HepG2 (cell line): Measurements from ENCODE around the gene RLN3. TPM values are rescaled to one million over a fixed set of nuclear protein-coding genes. Genes with fewer than 3 reads are reported as not detected.

ENCODE experiments used
- ATAC-seq: fragments of 200-7000 bp; cut with Tn5 transposase; 3 replicates; pipeline ENCODE4 v1.9.1; 2020; ENCODE audit warnings: mild to moderate bottlenecking, moderate library complexity
- BruUV-seq: library from RNA; stranded (reverse); fragments of 400-500 nt; replicated peaks from 2 replicates; lab custom pipeline; 2021; lab: Mats Ljungman, UMichigan
- CTCF ChIA-PET: fragments of 300-600 bp; formaldehyde crosslinking; extraction: SDS; loops from one replicate; lab custom pipeline; 2021; ENCODE audit warnings: low total read pairs, inconsistent platforms, low intra/inter-chr PET ratio; lab: Yijun Ruan, JAX
- POLR2A ChIA-PET: fragments of 350-600 bp; sonication (Branson Sonifier 250); formaldehyde crosslinking; loops from one replicate; lab custom pipeline; 2020; ENCODE audit warnings: antibody characterized with exemption, inconsistent platforms; lab: Yijun Ruan, JAX
- DNase-seq: peaks from one replicate; pipeline ENCODE4 v3.0.0-alpha.2; 2015; ENCODE audit warnings: low spot score
- FAIRE-seq: peaks from 3 replicates; lab custom pipeline; 2011; peaks lifted over from hg19 to GRCh38; lab: Jason Lieb, UNC
- H2AFZ ChIP-seq: one replicate; pipeline ENCODE4 v1.6.1; 2011; ENCODE audit warnings: low read length, inconsistent platforms
- H3K27ac ChIP-seq: fragments of 300-600 bp; 3 replicates; pipeline ENCODE4 v1.8.0; 2011; ENCODE audit warnings: mixed run types, mild to moderate bottlenecking, mixed read lengths, low read length, inconsistent platforms; ENCODE audit not compliant: insufficient read depth; ENCODE audit errors: extremely low read length
- H3K27me3 ChIP-seq, 2 experiments: fragments of 200-600 bp in 1 of 2; 2 replicates in 1 of 2; 3 replicates in 1 of 2; pipeline versions ENCODE4 v1.6.0 to v1.8.0; 2011; ENCODE audit warnings: low read length in 2 of 2, mild to moderate bottlenecking in 2 of 2, moderate library complexity in 2 of 2, inconsistent platforms in 1 of 2; ENCODE audit not compliant: insufficient read depth in 2 of 2, control insufficient read depth in 1 of 2
- H3K36me3 ChIP-seq, 2 experiments: fragments of 200-600 bp in 1 of 2; replicated peaks in 1 of 2; 2 replicates in 1 of 2; 3 replicates in 1 of 2; pipeline versions ENCODE4 v1.5.1 to v1.8.0; 2011; ENCODE audit warnings: low read length in 2 of 2, inconsistent platforms in 1 of 2; ENCODE audit not compliant: insufficient read depth in 2 of 2, control insufficient read depth in 1 of 2
- H3K4me1 ChIP-seq: 2 replicates; pipeline ENCODE4 v1.5.1; 2012; ENCODE audit warnings: low read length, inconsistent platforms; ENCODE audit not compliant: insufficient read depth
- H3K4me2 ChIP-seq: 2 replicates; pipeline ENCODE4 v1.6.0; 2011; ENCODE audit warnings: low read depth, low read length, inconsistent platforms
- H3K4me3 ChIP-seq, 3 experiments: fragments of 200-600 bp in 1 of 3; sonication (generic), shearing (Covaris generic) in 1 of 3; replicated peaks in 1 of 3; 2 replicates each; pipeline ENCODE4 v1.5.1; 2011 to 2016; ENCODE audit warnings: low read length in 3 of 3, inconsistent platforms in 2 of 3, low read depth in 2 of 3, mild to moderate bottlenecking in 2 of 3, control low read depth in 1 of 3, mixed read lengths in 1 of 3; ENCODE audit not compliant: insufficient read depth in 1 of 3
- H3K79me2 ChIP-seq: one replicate; pipeline ENCODE4 v1.6.1; 2011; ENCODE audit warnings: low read length, inconsistent platforms; ENCODE audit not compliant: insufficient read depth
- H3K9ac ChIP-seq: 2 replicates; pipeline ENCODE4 v1.6.0; 2011; ENCODE audit warnings: mild to moderate bottlenecking, low read depth, low read length, inconsistent platforms; ENCODE audit not compliant: insufficient read depth
- H3K9me3 ChIP-seq: 2 replicates; pipeline ENCODE4 v1.5.1; 2012; ENCODE audit warnings: mild to moderate bottlenecking, low read length
- H4K20me1 ChIP-seq: 2 replicates; pipeline ENCODE4 v1.6.0; 2011; ENCODE audit warnings: inconsistent platforms, mild to moderate bottlenecking, low read length, moderate library complexity; ENCODE audit not compliant: insufficient read depth
- CHD2 ChIP-seq: IDR thresholded peaks from 2 replicates; pipeline ENCODE4 v1.6.1; 2011; ENCODE audit warnings: low read depth, low read length, improper control_type of control experiment
- GLI4 ChIP-seq: sonication (generic); formaldehyde crosslinking; IDR thresholded peaks from 2 replicates; pipeline ENCODE4 v1.5.1; 2020; ENCODE audit warnings: missing genetic modification reagents, mild to moderate bottlenecking, moderate library complexity, borderline replicate concordance
- GPN1 ChIP-seq: sonication (generic); formaldehyde crosslinking; IDR thresholded peaks from 2 replicates; pipeline ENCODE4 v1.5.1; 2020; ENCODE audit warnings: missing genetic modification reagents, borderline replicate concordance
- LCORL ChIP-seq, 2 experiments: fragments of 450-650 bp in 1 of 2; sonication (generic) in 1 of 2; formaldehyde crosslinking in 1 of 2; IDR thresholded peaks; 2 replicates each; pipeline versions ENCODE4 v1.5.0 to v1.6.1; 2017 to 2020; ENCODE audit warnings: antibody characterized with exemption in 1 of 2, missing genetic modification reagents in 1 of 2
- MXD4 ChIP-seq: IDR thresholded peaks from 2 replicates; pipeline ENCODE4 v1.6.1; 2016; ENCODE audit warnings: mild to moderate bottlenecking, missing biosample characterization, missing genetic modification reagents
- MYC ChIP-seq: sonication (generic); formaldehyde crosslinking; IDR thresholded peaks from 2 replicates; pipeline ENCODE4 v1.9.0; 2021; ENCODE audit warnings: missing genetic modification reagents, borderline replicate concordance
- SIN3A ChIP-seq: IDR thresholded peaks from 2 replicates; pipeline ENCODE4 v1.6.1; 2011; ENCODE audit warnings: low read depth, mild to moderate bottlenecking, control low read depth, low read length, borderline replicate concordance
- TSC22D2 ChIP-seq: sonication (generic); formaldehyde crosslinking; IDR thresholded peaks from 2 replicates; pipeline ENCODE4 v1.5.1; 2020; ENCODE audit warnings: missing genetic modification reagents, mild to moderate bottlenecking, borderline replicate concordance
- ZNF564 ChIP-seq: sonication (generic); formaldehyde crosslinking; IDR thresholded peaks from 2 replicates; pipeline ENCODE4 v1.8.1; 2023; ENCODE audit warnings: mild to moderate bottlenecking, missing genetic modification reagents
- WGBS: methylation state at CpG from one replicate; pipeline ENCODE4 v1.1.6; 2017; ENCODE audit warnings: low lambda C conversion rate; 5-methylcytosine and 5-hydroxymethylcytosine counted together
- in situ Hi-C: cut with HindIII; loops from 2 replicates; pipeline ENCODE4 v1.10.0; 2017; ENCODE audit warnings: low pct_unique_long_range_greater_than_20kb; ENCODE audit not compliant: extremely low pct_ligation_motif_present
- intact Hi-C: fragments of 100-400 bp; cut with micrococcal nuclease; formaldehyde crosslinking; loops from one replicate; pipeline ENCODE4 v1.10.0; 2022; ENCODE audit not compliant: unreplicated experiment
- polyA plus RNA-seq, 8 experiments: library from polyadenylated mRNA; depleted of rRNA in 3 of 8; stranded (reverse) in 7 of 8; unstranded in 1 of 8; fragments of >200 nt; fragmentation: Illumina TruSeq in 4 of 8; extraction: Trizol in 4 of 8; gene quantifications; 2 replicates each; pipeline versions ENCODE4 v1.2.1 to v1.2.3, GENCODE V29; 2011 to 2016; ENCODE audit warnings: low read depth in 4 of 8, missing spikeins in 1 of 8, mixed read lengths in 1 of 8; ENCODE audit not compliant: insufficient read depth in 1 of 8
- total RNA-seq, 5 experiments: library from RNA; depleted of rRNA; stranded (reverse); fragments of >200 nt; fragmentation: Illumina TruSeq; extraction: Trizol; gene quantifications; 2 replicates each; pipeline ENCODE4 v1.2.3, GENCODE V29; 2016; ENCODE audit warnings: low read depth in 1 of 5
- TF ChIP-seq, protein P1 (sequence below): sonication (generic); formaldehyde crosslinking; IDR thresholded peaks from 2 replicates; pipeline ENCODE4 v1.9.0; 2022; ENCODE audit warnings: low read depth, missing genetic modification reagents
- TF ChIP-seq, protein P2 (sequence below): conservative IDR thresholded peaks from 2 replicates; pipeline ENCODE4 v1.6.1; 2018; ENCODE audit warnings: missing genetic modification reagents
- TF ChIP-seq, protein P3 (sequence below): IDR thresholded peaks from 2 replicates; pipeline ENCODE4 v1.6.1; 2012; ENCODE audit warnings: inconsistent platforms

The RLN3 gene
- total and polyA plus RNA-seq, 2 of the 13 experiments (the other 11 are each of a cell fraction or from before 2014, with no cell fraction given) = not detected

DNA sequence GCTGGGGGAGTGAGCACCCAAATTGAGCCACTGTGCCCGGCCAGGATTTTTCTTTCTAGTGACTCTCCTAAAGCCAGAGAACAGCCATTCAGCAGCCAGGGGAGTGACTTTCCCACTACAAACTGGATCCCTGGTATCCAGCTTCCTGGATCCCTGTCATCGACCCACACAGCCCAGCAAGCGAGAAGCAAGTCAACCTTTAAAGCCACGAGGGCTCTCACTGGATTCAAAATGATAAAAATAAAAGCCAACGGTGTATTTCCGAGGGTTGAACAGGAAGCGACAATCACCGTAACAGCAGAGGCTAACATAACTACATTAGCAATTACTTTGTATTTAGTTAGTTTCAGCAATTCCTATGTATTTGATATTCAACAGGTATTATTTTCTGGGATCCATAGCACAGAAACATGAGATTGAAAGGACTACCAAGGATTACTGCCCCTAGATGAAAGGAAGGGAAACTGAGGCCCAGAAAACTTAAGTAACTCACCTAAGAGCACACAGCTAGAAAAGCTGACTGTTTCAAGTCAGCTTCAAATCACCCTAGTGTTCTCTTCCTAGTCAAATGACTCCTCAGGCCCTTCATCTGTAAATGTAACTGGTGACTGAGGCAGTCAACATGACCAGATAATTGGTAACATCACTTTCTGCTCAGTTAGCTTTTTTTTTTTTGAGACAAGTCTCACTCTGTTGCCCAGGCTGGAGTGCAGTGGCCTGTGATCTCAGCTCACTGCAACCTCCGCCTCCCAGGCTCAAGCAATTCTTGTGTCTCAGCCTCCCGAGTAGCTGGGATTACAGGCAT lies 24.5 kb upstream of the RLN3 start:
- ATAC-seq = no peak
- H3K27ac ChIP-seq = peak overlapping the region; percentile 13
- DNase-seq = no peak
- 93% methylated on average over 10 of the region's 10 CpGs for WGBS
- H3K9ac ChIP-seq = no peak overlapping the region
- no peaks in the 10 kb centered on the region; a peak in 1 of 5 replicates for H3K27me3 ChIP-seq
- peaks cover 19% of the 10 kb centered on the region for H3K4me1 ChIP-seq
- H3K36me3 ChIP-seq = no peaks in the 10 kb centered on the region; a peak in 1 of 5 replicates
- CTCF ChIA-PET = no interaction called here
- H2AFZ ChIP-seq = no peak overlapping the region
- TF ChIP-seq ZNF564 (CRISPR knock-in tag) (no peak), GLI4 (no peak), CHD2 (no peak), GPN1 (CRISPR knock-in tag) (no peak), TSC22D2 (CRISPR knock-in tag) (no peak)
- H3K79me2 ChIP-seq = peaks cover 5% of the 10 kb centered on the region
- POLR2A ChIA-PET = no interaction called here
- intact Hi-C loops (no loop called here), in situ Hi-C loops (no loop called here)
- no peak overlapping the region for H3K4me3 ChIP-seq
- H3K9me3 ChIP-seq = no peaks in the 10 kb centered on the region
- no peak for FAIRE-seq
- no TSS peak for BruUV-seq
- H3K4me2 ChIP-seq = no peak overlapping the region
- H4K20me1 ChIP-seq = no peaks in the 10 kb centered on the region; the same call in 1 of the 2 replicates

DNA sequence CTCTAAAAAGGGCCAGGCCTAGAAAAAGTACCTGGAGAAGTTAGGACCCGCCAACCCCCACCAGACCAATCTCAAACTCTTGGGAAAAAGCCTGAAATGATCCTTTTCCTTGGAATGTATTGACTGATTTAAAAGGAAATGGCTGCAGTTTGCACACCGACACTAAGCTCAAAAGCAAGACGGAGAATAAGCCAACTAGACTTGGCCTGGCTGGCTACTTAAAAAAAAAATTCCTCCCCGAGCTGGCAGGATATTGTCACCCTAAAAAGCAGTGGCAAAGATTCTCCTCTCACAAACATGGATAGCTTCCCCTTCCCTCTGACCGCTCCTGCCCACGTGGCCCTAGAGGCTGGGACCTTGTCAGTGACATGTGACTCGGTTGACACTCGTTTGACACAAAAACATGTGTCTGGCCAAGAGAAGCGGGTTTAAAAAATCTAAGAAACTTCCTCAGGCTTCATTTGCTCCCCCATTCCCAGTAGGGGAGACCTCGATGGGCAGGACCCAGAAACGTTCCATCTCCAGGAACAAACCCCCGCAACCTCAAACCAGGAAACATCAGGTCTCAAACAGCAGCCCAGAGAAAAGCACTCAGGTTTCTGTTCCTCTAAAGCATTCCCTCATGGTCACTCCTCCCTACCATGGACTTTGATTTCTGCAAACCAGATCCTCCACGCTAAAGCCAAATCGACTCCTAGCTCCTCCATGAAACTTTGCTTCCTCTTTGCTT lies 23.2 kb upstream of the RLN3 start:
- H3K4me2 ChIP-seq = peak overlapping the region; percentile 71
- no peaks in the 10 kb centered on the region; a peak in 1 of 5 replicates for H3K27me3 ChIP-seq
- H3K36me3 ChIP-seq = no peaks in the 10 kb centered on the region; a peak in 1 of 5 replicates
- peaks cover 19% of the 10 kb centered on the region for H3K4me1 ChIP-seq
- H3K79me2 ChIP-seq = peaks cover 5% of the 10 kb centered on the region
- no peaks in the 10 kb centered on the region; the same call in 1 of the 2 replicates for H4K20me1 ChIP-seq
- POLR2A ChIA-PET = no interaction called here
- WGBS = 38% methylated on average over 14 of the region's 14 CpGs
- peak overlapping the region; percentile 28 to 97 (median 87); a peak in 5 of 6 replicates for H3K4me3 ChIP-seq
- in situ Hi-C loops (no loop called here), intact Hi-C loops (loop anchor here (5.0 kb wide), 1 partner anchor 68 kb away; the partner anchor contains the start of gene MISP3)
- BruUV-seq = no TSS peak
- peak overlapping the region; percentile 46 for H2AFZ ChIP-seq
- ATAC-seq (no peak), DNase-seq (peak; percentile 58), FAIRE-seq (no peak)
- H3K9ac ChIP-seq = peak overlapping the region; percentile 67
- H3K9me3 ChIP-seq = no peaks in the 10 kb centered on the region
- CTCF ChIA-PET = no interaction called here
- H3K27ac ChIP-seq = peak overlapping the region; percentile 96
- TF ChIP-seq, protein P1, sequence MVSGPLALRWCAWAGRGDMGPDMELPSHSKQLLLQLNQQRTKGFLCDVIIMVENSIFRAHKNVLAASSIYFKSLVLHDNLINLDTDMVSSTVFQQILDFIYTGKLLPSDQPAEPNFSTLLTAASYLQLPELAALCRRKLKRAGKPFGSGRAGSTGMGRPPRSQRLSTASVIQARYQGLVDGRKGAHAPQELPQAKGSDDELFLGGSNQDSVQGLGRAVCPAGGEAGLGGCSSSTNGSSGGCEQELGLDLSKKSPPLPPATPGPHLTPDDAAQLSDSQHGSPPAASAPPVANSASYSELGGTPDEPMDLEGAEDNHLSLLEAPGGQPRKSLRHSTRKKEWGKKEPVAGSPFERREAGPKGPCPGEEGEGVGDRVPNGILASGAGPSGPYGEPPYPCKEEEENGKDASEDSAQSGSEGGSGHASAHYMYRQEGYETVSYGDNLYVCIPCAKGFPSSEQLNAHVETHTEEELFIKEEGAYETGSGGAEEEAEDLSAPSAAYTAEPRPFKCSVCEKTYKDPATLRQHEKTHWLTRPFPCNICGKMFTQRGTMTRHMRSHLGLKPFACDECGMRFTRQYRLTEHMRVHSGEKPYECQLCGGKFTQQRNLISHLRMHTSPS = no peak
- TF ChIP-seq SIN3A (peak; percentile 62; the same call in 1 of the 2 replicates), MXD4 (peak; percentile 87; the same call in 1 of the 2 replicates), LCORL (IDR thresholded peaks at IDR 0.05) (no peak), LCORL (CRISPR knock-in tag; IDR thresholded peaks at IDR 0.05) (0 out of 2 replicates have a peak, but pooled peaks have one; percentile 34), MYC (CRISPR knock-in tag) (peak; percentile 46; the same call in 1 of the 2 replicates)
- TF ChIP-seq, protein P2, sequence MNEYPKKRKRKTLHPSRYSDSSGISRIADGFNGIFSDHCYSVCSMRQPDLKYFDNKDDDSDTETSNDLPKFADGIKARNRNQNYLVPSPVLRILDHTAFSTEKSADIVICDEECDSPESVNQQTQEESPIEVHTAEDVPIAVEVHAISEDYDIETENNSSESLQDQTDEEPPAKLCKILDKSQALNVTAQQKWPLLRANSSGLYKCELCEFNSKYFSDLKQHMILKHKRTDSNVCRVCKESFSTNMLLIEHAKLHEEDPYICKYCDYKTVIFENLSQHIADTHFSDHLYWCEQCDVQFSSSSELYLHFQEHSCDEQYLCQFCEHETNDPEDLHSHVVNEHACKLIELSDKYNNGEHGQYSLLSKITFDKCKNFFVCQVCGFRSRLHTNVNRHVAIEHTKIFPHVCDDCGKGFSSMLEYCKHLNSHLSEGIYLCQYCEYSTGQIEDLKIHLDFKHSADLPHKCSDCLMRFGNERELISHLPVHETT (CRISPR knock-in tag) = 0 out of 2 replicates have a peak, but pooled peaks have one; percentile 2
- TF ChIP-seq, protein P3, sequence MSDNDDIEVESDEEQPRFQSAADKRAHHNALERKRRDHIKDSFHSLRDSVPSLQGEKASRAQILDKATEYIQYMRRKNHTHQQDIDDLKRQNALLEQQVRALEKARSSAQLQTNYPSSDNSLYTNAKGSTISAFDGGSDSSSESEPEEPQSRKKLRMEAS = peak; percentile 85
